ENCODE results near the gene TOR1AIP2. TPM values are rescaled to one million over a fixed set of nuclear protein-coding genes. Genes with fewer than 3 reads are reported as not detected.

The TOR1AIP2 gene
- total and polyA plus RNA-seq, 2 of the 13 experiments (the other 11 are each of a cell fraction or from before 2014, with no cell fraction given) = 35.2 to 65.8 TPM

- peak; percentile 86 for TF ChIP-seq NR2C2 (CRISPR knock-in tag; IDR thresholded peaks at IDR 0.05; ENCODE audit: borderline replicate concordance)
- peak; percentile 98; the same call in 1 of the 2 replicates for TF ChIP-seq RNF219 (CRISPR knock-in tag; IDR thresholded peaks at IDR 0.05)
- no peak for TF ChIP-seq HINFP (CRISPR knock-in tag; IDR thresholded peaks at IDR 0.05; ENCODE audit: low read depth)
- TF ChIP-seq ZBTB14 (CRISPR knock-in tag; IDR thresholded peaks at IDR 0.05) = peak; percentile 90
- TF ChIP-seq ZSCAN12 (CRISPR knock-in tag; IDR thresholded peaks at IDR 0.05) = peak; percentile 42; the same call in 1 of the 2 replicates
- no peak for TF ChIP-seq DMTF1 (CRISPR knock-in tag; IDR thresholded peaks at IDR 0.05)
- TF ChIP-seq SMAD3 (CRISPR knock-in tag; IDR thresholded peaks at IDR 0.05) = peak; percentile 98
- peak; percentile 30; the same call in 1 of the 2 replicates for TF ChIP-seq HNF4G (IDR thresholded peaks at IDR 0.05; ENCODE audit: borderline replicate concordance, low read depth, low read length)
- TF ChIP-seq HNF4G (CRISPR knock-in tag; IDR thresholded peaks at IDR 0.05; ENCODE audit: borderline replicate concordance, low read depth) = peak; percentile 36; the same call in 1 of the 2 replicates
- TF ChIP-seq FOXO1 (CRISPR knock-in tag; IDR thresholded peaks at IDR 0.05) = peak; percentile 81
- TF ChIP-seq ZNF670 (CRISPR knock-in tag; IDR thresholded peaks at IDR 0.05; ENCODE audit: borderline replicate concordance) = peak; percentile 99
- no peak; the same call in 1 of the 2 replicates for TF ChIP-seq PBX3 (CRISPR knock-in tag; IDR thresholded peaks at IDR 0.05; ENCODE audit: borderline replicate concordance)
- 0 out of 2 replicates have a peak, but pooled peaks have one; percentile 53 for TF ChIP-seq U2AF2 (IDR thresholded peaks at IDR 0.05; ENCODE audit: low read depth, low read length)
- peak; percentile 72; the same call in 1 of the 2 replicates for TF ChIP-seq FLYWCH1 (CRISPR knock-in tag; IDR thresholded peaks at IDR 0.05)
- TF ChIP-seq SAFB2 (CRISPR knock-in tag; IDR thresholded peaks at IDR 0.05; ENCODE audit: borderline replicate concordance, low read depth) = peak; percentile 90; the same call in 1 of the 2 replicates
Observed at GRCh38 chr1:179882253-179883039, 4.8 kb upstream of the TOR1AIP2 start, which contains the start of gene TOR1AIP1 (continued).

Data from HepG2 (cell line).